ENCODE results near the gene MCRIP2. TPM values are rescaled to one million over a fixed set of nuclear protein-coding genes. Genes with fewer than 3 reads are reported as not detected.

MCRIP2 gene
- total and polyA plus RNA-seq, 2 experiments from 2014 or later: 64.3 to 67.7 TPM

- H3K27ac Mint-ChIP-seq: no peak overlapping the region
- peak; percentile 7 for ATAC-seq
- H3K36me3 ChIP-seq (ENCODE audit: insufficient read depth): no peaks in the 10 kb centered on the region
- H3F3A ChIP-seq (replicated peaks; ENCODE audit: low read depth): 0 out of 2 replicates have a peak, but pooled peaks cover 4% of the 10 kb centered on the region
- peak overlapping the region; percentile 75 for H3K4me3 Mint-ChIP-seq
- no peaks in the 10 kb centered on the region for H3K9me2 ChIP-seq (ENCODE audit: insufficient read depth)
- H3K27ac ChIP-seq (ENCODE audit: low read depth): no peak overlapping the region
- H3K36me3 Mint-ChIP-seq (ENCODE audit: low read depth): no peaks in the 10 kb centered on the region
- no peaks in the 10 kb centered on the region; the same call in 1 of the 2 replicates for H4K20me1 ChIP-seq (replicated peaks; ENCODE audit: insufficient read depth)
- H3K4me1 Mint-ChIP-seq: peaks cover 21% of the 10 kb centered on the region; the same call in 2 of the 3 replicates
- H3K27me3 ChIP-seq (ENCODE audit: insufficient read depth): no peaks in the 10 kb centered on the region
- peak overlapping the region; percentile 74 for H3K4me3 ChIP-seq
- peak overlapping the region; percentile 18; the same call in 1 of the 2 replicates for H2AFZ ChIP-seq
- no peaks in the 10 kb centered on the region for H3K9me3 Mint-ChIP-seq
- TF ChIP-seq EZH2 (IDR thresholded peaks at IDR 0.05; ENCODE audit: low read depth, unreplicated experiment) (no peak), CREB1 (CRISPR knock-in tag; IDR thresholded peaks at IDR 0.05; ENCODE audit: low read depth) (no peak), EZH2phosphoT487 (IDR thresholded peaks at IDR 0.05; ENCODE audit: unreplicated experiment) (no peak), ZNF331 (CRISPR knock-in tag; IDR thresholded peaks at IDR 0.05; ENCODE audit: low read depth) (no peak), REST (IDR thresholded peaks at IDR 0.05; ENCODE audit: unreplicated experiment) (no peak), STAT1 (IDR thresholded peaks at IDR 0.05; ENCODE audit: unreplicated experiment) (no peak), CTCF (conservative IDR thresholded peaks at IDR 0.05; ENCODE audit: low read depth in 2 of 2) (no peak), ZNF114 (CRISPR knock-in tag; IDR thresholded peaks at IDR 0.05) (no peak)
- peaks cover 17% of the 10 kb centered on the region; the same call in 1 of the 2 replicates for H3K79me2 ChIP-seq (replicated peaks; ENCODE audit: insufficient read depth)
- DNase-seq (ENCODE audit: low spot score): peak; percentile 63
- H3K27me3 Mint-ChIP-seq (ENCODE audit: insufficient read depth, low read depth, poor library complexity): peaks cover 8% of the 10 kb centered on the region
- peak overlapping the region; percentile 80 for H3K4me2 ChIP-seq
- peaks cover 22% of the 10 kb centered on the region for H3K4me1 ChIP-seq (ENCODE audit: insufficient read depth)
Observed at GRCh38 chr16:642189-643049, 791 bp downstream of the MCRIP2 start.

GRCh38 chr16:643050-643368 is 1.4 kb downstream of the MCRIP2 start:
- no peak overlapping the region for H3K27ac Mint-ChIP-seq
- H3K27me3 Mint-ChIP-seq (ENCODE audit: insufficient read depth, low read depth, poor library complexity): peaks cover 5% of the 10 kb centered on the region
- H2AFZ ChIP-seq: no peak overlapping the region
- H3K27ac ChIP-seq (ENCODE audit: low read depth): no peak overlapping the region
- no peak for DNase-seq (ENCODE audit: low spot score)
- peaks cover 16% of the 10 kb centered on the region for H3K4me1 ChIP-seq (ENCODE audit: insufficient read depth)
- peaks cover 17% of the 10 kb centered on the region; the same call in 1 of the 2 replicates for H3K79me2 ChIP-seq (replicated peaks; ENCODE audit: insufficient read depth)
- peak overlapping the region; percentile 74 for H3K4me3 ChIP-seq
- H3K27me3 ChIP-seq (ENCODE audit: insufficient read depth): no peaks in the 10 kb centered on the region
- ATAC-seq: no peak
- peak overlapping the region; percentile 80 for H3K4me2 ChIP-seq
- H3K9me3 Mint-ChIP-seq: no peaks in the 10 kb centered on the region
- no peaks in the 10 kb centered on the region for H3K36me3 Mint-ChIP-seq (ENCODE audit: low read depth)
- H4K20me1 ChIP-seq (replicated peaks; ENCODE audit: insufficient read depth): no peaks in the 10 kb centered on the region; the same call in 1 of the 2 replicates
- peaks cover 16% of the 10 kb centered on the region; the same call in 2 of the 3 replicates for H3K4me1 Mint-ChIP-seq
- H3K9me2 ChIP-seq (ENCODE audit: insufficient read depth): no peaks in the 10 kb centered on the region
- H3F3A ChIP-seq (replicated peaks; ENCODE audit: low read depth): 0 out of 2 replicates have a peak, but pooled peaks cover 4% of the 10 kb centered on the region
- no peaks in the 10 kb centered on the region for H3K36me3 ChIP-seq (ENCODE audit: insufficient read depth)
- peak overlapping the region; percentile 75 for H3K4me3 Mint-ChIP-seq
- TF ChIP-seq EZH2phosphoT487 (IDR thresholded peaks at IDR 0.05; ENCODE audit: unreplicated experiment) (no peak), ZNF462 (CRISPR knock-in tag; IDR thresholded peaks at IDR 0.05) (no peak)

Measured in GM23338 (cell line).